Natural killer cell (primary cell): ENCODE data around the gene SEMA6B. TPM values are rescaled to one million over a fixed set of nuclear protein-coding genes. Genes with fewer than 3 reads are reported as not detected.

Source experiments
- ATAC-seq, 3 donors: fragments of 150-1000 bp in 2 of 3; fragments of 200-7000 bp in 1 of 3; cut with Tn5 transposase; 1 replicate in 1 of 3; 2 replicates in 2 of 3; pipeline ENCODE4 v1.10.0; 2021; ENCODE audit warnings: mild to moderate bottlenecking in 2 of 3, moderate library complexity in 2 of 3
- DNase-seq, 2 donors: peaks; one replicate each; pipeline versions ENCODE4 v3.0.0 to v3.0.0-alpha.2; 2013 to 2021; ENCODE audit warnings: mixed read lengths in 1 of 2
- H3K27ac ChIP-seq: one replicate; pipeline ENCODE4 v1.5.1; 2013; ENCODE audit warnings: mild to moderate bottlenecking, low read length
- H3K27me3 ChIP-seq: one replicate; pipeline ENCODE4 v1.6.1; 2013; ENCODE audit warnings: low read length; ENCODE audit not compliant: control insufficient read depth, insufficient read depth
- H3K36me3 ChIP-seq: one replicate; pipeline ENCODE4 v1.6.1; 2013; ENCODE audit warnings: low read length; ENCODE audit not compliant: control insufficient read depth, insufficient read depth
- H3K4me1 ChIP-seq: one replicate; pipeline ENCODE4 v1.6.1; 2013; ENCODE audit warnings: low read length; ENCODE audit not compliant: control insufficient read depth, insufficient read depth
- H3K4me3 ChIP-seq: one replicate; pipeline ENCODE4 v1.5.1; 2013; ENCODE audit warnings: low read length
- H3K9me3 ChIP-seq: one replicate; pipeline ENCODE4 v1.6.1; 2013; ENCODE audit warnings: low read length; ENCODE audit not compliant: control insufficient read depth, insufficient read depth
- H3K27ac Mint-ChIP-seq, 2 donors: one replicate each; pipeline ENCODE4 v1.8.0; 2022; ENCODE audit warnings: mild to moderate bottlenecking in 2 of 2, mixed read lengths in 2 of 2, moderate library complexity in 1 of 2
- H3K27me3 Mint-ChIP-seq, 2 donors: one replicate each; pipeline ENCODE4 v1.8.0; 2022; ENCODE audit warnings: low read depth in 2 of 2, mixed read lengths in 2 of 2
- H3K36me3 Mint-ChIP-seq: one replicate; pipeline ENCODE4 v1.8.0; 2022; ENCODE audit warnings: mixed read lengths
- H3K4me1 Mint-ChIP-seq, 2 donors: one replicate each; pipeline ENCODE4 v1.8.0; 2022; ENCODE audit warnings: mixed read lengths in 2 of 2
- H3K4me3 Mint-ChIP-seq: one replicate; pipeline ENCODE4 v1.8.0; 2022; ENCODE audit warnings: mild to moderate bottlenecking, moderate library complexity, mixed read lengths
- H3K9me3 Mint-ChIP-seq, 2 donors: one replicate each; pipeline ENCODE4 v1.8.0; 2022; ENCODE audit warnings: mixed read lengths in 2 of 2
- CTCF ChIP-seq: fragments of 200-600 bp; IDR thresholded peaks from one replicate; pipeline ENCODE4 v1.8.0; 2022; ENCODE audit warnings: antibody characterized with exemption
- WGBS: methylation state at CpG from one replicate; pipeline ENCODE4 v1.1.7; 2013; ENCODE audit warnings: missing lambda C conversion rate; ENCODE audit not compliant: insufficient coverage; 5-methylcytosine and 5-hydroxymethylcytosine counted together
- intact Hi-C: fragments of 100-400 bp; cut with micrococcal nuclease; formaldehyde crosslinking; loops from one replicate; pipeline ENCODE4 v1.14.2; 2022
- total RNA-seq, 4 donors: library from RNA; stranded (reverse); fragments of 120-200 nt in 1 of 4; gene quantifications; one replicate each; pipeline versions ENCODE4 v1.2.3 to v1.2.4, GENCODE V29; 2013 to 2022

Gene SEMA6B
- total RNA-seq, 3 donors from 2014 or later (not counting 1 experiment from before 2014, with no cell fraction given): 0.50 to 5.4 TPM; not detected in 1

GRCh38 chr19:4555657-4556561 is 3.6 kb downstream of the SEMA6B start:
- Mint-ChIP-seq H3K9me3 (peaks cover 4 to 6% of the 10 kb centered on the region in 2 donors), H3K4me3 (no peak overlapping the region), H3K4me1 (peaks cover 0 to 7% of the 10 kb centered on the region in 2 donors), H3K27ac (no peak overlapping the region), H3K36me3 (no peaks in the 10 kb centered on the region), H3K27me3 (peaks cover 0 to 2% of the 10 kb centered on the region in 2 donors)
- Histone ChIP-seq H3K4me3 (no peak overlapping the region), H3K9me3 (no peaks in the 10 kb centered on the region), H3K27ac (no peak overlapping the region), H3K4me1 (peaks cover 7% of the 10 kb centered on the region), H3K27me3 (no peaks in the 10 kb centered on the region), H3K36me3 (no peaks in the 10 kb centered on the region)
- no peak for TF ChIP-seq CTCF
- DNase-seq (no peak), ATAC-seq (no peak)
- 91% methylated on average over 43 of the region's 43 CpGs for WGBS
- intact Hi-C loops: no loop called here

GRCh38 chr19:4554717-4555116 is 4.8 kb downstream of the SEMA6B start:
- peaks cover 4 to 6% of the 10 kb centered on the region in 2 donors for H3K9me3 Mint-ChIP-seq
- no peak for TF ChIP-seq CTCF
- no peak overlapping the region for H3K4me3 Mint-ChIP-seq
- WGBS: 95% methylated on average over 7 of the region's 7 CpGs
- no peak overlapping the region for H3K27ac Mint-ChIP-seq
- H3K4me1 Mint-ChIP-seq: peaks cover 0 to 7% of the 10 kb centered on the region in 2 donors
- intact Hi-C loops: no loop called here
- Histone ChIP-seq H3K27me3 (no peaks in the 10 kb centered on the region), H3K27ac (no peak overlapping the region), H3K36me3 (no peaks in the 10 kb centered on the region), H3K4me3 (no peak overlapping the region), H3K4me1 (peaks cover 7% of the 10 kb centered on the region), H3K9me3 (no peaks in the 10 kb centered on the region)
- no peak for ATAC-seq
- H3K36me3 Mint-ChIP-seq: no peaks in the 10 kb centered on the region
- peaks cover 0 to 5% of the 10 kb centered on the region in 2 donors for H3K27me3 Mint-ChIP-seq
- no peak for DNase-seq

- no peak overlapping the region for H3K27ac Mint-ChIP-seq
- H3K27me3 ChIP-seq: no peaks in the 10 kb centered on the region
- DNase-seq: no peak
Observed at GRCh38 chr19:4553775-4554174, 5.7 kb downstream of the SEMA6B start.

More at GRCh38 chr19:4553775-4554174, 5.7 kb downstream of the SEMA6B start:
- peaks cover 0 to 7% of the 10 kb centered on the region in 2 donors for H3K4me1 Mint-ChIP-seq
- Histone ChIP-seq H3K4me1 (peaks cover 3% of the 10 kb centered on the region), H3K4me3 (no peak overlapping the region), H3K36me3 (no peaks in the 10 kb centered on the region), H3K9me3 (no peaks in the 10 kb centered on the region), H3K27ac (no peak overlapping the region)
- no peak overlapping the region for H3K4me3 Mint-ChIP-seq
- intact Hi-C loops: no loop called here
- 78% methylated on average over 3 of the region's 3 CpGs for WGBS
- TF ChIP-seq CTCF: no peak
- H3K36me3 Mint-ChIP-seq: no peaks in the 10 kb centered on the region
- no peak for ATAC-seq
- H3K27me3 Mint-ChIP-seq: peaks cover 0 to 5% of the 10 kb centered on the region in 2 donors
- peaks cover 4 to 6% of the 10 kb centered on the region in 2 donors for H3K9me3 Mint-ChIP-seq
